ENCODE data around the gene ZNF532. TPM values are rescaled to one million over a fixed set of nuclear protein-coding genes. Genes with fewer than 3 reads are reported as not detected.
A peak's percentile ranks its signal among the peaks of the same experiment; 100 is the strongest.

The ZNF532 gene
- total RNA-seq, 1 experiment from 2014 or later: 13.5 TPM

DNA sequence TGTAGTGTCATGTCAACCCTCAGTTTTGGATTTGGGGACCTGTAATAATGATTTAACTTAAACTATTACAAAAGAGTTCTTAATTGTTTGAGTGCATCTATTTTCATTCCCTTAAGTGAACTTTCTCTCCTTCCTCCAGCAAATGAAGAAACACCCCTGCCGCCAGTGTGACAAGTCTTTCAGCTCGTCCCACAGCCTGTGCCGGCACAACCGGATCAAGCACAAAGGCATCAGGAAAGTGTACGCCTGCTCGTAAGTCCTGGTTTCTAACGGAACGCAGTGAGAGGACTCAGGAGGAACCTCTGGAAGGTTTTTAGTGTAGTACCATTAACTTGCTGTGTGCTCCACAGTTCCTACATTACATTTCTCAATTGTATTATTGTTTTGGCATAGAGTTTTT is 114.2 kb downstream of the ZNF532 start:
- no peak for DNase-seq (ENCODE audit: low spot score)

DNA sequence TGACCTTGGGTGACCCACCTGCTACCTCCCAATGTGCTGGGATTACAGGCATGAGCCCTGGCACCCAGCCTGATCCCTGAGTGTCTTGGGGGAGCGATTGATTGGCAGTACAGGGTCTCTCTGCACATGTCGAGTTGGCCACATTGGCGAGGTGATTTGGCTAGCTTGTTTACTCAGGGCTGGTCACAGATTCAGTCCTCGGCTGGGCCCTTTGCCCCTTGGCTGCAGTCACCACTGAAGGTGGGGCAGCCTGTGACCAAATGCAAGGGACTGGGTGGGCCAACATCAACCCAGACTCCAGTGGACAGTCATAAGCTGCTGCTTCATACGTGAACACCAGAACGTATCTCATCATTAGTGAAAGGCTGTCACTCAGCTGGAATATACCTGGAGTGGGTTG is 114.9 kb downstream of the ZNF532 start:
- no peak for DNase-seq (ENCODE audit: low spot score)

DNA sequence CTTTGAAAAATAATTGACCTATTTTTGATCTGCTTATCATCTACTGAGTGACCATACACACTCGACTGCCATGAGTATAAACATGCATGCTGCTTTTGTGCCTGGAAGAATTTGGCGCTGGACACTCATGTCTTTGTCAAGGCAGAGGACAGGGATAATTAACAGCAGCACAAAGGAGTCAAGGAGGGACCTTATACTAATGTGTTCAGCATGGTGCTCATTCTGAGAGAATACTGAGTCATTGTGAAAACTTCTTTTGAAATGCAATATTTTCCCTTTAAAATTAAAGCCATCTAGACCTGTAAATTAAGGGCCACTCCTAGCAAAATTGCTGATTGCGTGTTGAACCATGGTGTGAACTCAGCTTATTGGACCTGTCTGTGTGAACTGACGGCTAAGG is 116.3 kb downstream of the ZNF532 start:
- DNase-seq (ENCODE audit: low spot score): no peak

DNA sequence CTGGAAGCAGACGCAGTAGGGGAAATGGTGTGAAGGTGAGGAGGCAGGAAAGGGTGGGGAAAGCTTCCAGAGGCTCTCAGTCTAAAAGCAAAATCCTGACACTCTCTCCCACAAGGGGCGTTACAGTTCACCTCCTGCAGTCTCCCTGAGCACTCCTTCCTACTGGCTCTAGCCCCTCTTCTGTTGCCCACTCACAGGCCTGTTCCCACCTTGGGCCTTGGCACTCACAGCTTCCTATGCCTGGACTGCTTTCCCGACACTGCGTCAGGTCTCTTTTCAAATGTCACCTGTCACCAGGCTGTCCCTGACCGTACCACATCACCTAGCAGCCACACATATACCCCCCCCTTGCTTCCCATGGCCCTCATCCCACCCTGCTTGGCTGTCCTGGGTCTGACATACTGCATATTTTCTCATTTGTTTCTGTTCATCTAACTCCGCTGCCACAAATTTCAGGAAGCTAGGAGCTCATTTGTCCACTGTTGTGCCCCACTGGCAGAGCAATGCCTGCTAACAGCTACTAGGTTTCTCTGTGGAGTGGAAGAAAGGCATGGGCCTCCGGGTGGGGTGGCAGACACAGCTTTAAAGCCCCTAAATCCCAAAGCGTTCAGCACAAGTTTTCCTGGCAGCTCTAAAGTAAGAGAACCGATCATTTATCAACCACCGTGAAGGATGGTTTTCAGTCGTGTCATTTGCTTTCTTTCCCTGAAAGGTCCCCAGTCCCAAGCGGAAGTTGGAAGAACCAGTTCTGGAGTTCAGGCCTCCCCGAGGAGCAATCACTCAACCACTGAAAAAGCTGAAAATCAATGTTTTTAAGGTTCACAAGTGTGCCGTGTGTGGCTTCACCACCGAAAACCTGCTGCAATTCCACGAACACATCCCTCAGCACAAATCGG is 118.8 kb downstream of the ZNF532 start:
- DNase-seq (ENCODE audit: low spot score): no peak

DNA sequence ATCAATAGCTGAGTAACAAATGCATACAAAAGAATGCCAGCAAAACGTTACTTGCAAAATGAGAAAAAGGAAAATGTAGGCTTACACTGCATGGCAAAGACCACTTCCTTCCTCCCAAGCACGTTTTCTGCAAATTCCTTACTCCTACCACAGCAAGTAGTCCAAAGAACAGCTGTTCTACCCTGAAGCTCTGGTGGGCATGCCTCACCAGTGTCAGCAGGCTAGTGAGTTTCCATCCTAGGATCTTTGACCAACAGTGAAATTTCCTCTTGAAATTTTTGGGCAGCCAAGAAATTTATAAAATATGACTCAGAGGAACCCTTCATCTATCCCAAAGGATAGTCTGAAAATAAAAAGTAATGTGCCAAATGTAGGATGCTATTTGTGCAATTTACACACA is 123.9 kb downstream of the ZNF532 start:
- DNase-seq (ENCODE audit: low spot score): no peak

DNA sequence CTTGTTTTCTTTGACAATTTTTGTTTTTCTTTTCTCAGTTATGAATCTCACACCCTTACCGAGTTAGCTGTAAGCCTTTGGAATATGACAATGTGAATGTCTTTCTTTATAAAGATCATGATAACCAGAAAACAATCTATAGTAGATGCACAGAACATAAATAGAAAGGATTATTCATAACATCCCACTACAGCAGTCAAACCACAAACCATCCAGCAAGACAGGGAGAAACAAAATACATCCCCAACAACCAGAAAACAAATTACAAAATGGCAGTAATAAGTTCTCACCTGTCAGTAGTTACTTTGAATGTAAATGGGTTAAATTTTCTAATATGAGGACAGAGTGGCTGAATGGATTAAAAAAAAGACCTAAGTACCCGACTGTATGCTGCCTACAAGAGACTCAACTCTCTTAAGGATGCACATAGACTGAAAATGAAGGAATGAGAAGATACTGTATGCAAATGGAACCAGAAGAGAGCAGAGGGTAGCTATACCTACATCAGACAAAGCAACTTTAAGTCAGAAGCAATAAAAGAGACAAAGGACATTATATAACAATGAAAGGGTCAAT is 124.6 kb downstream of the ZNF532 start:
- no peak for DNase-seq (ENCODE audit: low spot score)

DNA sequence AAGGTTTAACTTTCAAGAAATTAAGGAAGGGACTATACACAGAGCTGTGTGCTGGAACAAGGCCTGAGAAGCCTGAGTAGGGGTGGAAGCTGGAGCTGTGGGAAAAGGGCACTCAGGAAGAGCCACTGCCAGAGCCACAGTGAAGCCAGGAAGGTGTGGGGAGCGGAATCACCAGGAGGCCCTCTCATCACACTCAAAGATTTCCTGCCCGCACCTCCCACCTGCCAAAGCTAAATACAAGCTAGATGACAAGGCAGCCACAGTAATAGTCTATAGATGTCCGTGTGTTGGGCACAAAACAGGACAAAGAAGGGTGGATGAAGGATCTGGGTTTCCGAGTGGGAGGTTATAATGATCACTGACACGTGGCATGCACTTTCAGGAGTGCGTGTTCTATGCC is 126.0 kb downstream of the ZNF532 start:
- peak; percentile 16 for DNase-seq (ENCODE audit: low spot score)

DNA sequence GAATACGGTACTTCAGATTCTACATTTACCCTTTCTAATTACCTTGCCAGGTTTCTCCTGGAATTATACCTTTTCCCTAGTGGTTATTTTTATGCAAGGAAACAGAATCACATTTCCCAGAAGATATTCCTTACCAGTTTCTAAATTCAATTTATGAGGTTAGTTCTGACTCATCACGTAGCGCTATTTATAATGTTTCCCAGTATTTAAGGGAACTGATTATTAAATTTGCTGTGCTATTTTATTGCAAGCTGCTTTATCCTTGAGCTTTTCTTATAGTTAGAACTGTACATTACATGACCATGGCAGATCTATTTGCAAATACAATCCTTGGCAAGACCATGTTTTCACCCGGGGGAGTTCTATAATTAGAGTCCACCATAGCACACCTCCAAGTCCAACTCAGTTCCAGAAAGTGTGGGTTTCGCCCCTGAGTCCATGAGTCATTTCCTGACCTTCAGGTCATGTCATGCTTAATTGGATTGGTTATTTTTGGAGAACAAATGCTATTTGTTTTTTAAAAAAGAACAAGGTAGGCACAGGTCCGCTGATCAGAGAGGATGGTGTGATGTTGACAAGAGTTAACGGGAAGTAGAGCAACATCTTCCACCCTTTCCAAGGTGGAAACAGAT is 126.6 kb downstream of the ZNF532 start:
- peak; percentile 52 for DNase-seq (ENCODE audit: low spot score)

DNA sequence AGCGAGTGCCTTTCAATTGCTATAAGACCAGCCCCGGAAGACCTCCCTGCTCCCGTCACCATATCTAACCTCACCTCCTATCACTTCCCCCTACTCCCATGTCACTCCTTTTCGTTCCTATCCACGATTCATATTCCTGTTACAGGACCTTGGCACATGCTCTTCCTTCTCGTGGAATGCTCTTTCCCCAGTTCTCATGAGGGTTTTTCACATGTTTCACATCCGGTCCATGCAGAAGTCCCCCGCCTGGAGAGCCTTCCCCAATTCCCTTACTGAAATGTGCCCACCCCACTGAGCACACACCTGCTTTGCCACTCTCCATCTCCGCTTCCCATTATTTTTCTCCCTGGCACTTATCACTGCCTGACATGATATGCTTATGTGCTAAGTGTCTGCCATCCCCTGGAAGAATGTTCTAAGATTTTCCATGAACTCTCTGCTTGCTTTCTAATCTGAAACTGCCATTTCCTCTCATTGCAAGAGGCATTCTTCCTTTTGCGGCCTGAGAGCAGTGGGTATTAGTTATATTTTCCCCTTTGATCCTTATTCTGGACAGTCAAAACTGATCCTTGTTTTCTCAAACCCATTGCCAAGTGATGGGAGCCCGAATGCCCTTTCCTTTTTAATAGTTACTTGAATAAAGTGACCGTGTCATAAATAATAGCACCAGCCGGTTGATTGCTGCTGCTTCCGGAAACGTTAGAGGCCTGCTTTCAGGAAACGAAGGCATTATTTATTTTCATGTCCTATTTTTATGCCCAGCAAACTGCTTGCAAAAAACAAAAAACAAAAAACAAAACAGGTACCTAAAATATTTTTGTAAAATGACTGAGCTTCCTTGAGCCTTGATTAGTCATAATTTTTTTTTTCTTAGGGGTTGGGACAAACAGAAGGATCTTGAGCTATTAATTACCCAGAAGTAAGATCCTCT is 127.9 kb downstream of the ZNF532 start:
- peak; percentile 16 for DNase-seq (ENCODE audit: low spot score)

DNA sequence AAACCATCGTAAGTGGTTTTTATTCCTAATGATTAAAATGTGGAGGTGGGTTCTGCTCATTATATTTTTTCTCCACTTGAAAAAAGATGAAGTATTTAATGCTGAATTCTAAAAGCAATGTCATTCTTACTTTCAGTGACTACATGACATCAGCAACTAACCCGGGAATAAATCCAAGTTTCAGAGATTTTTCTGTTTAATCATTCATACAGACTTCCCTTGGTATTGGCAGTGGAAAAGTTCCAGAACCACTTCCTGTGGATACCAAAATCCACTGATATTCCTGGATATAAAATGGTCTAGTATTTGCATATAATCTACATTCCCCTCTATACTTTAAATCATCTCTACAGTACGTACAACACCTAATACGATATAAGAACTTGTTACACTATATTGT is 128.6 kb downstream of the ZNF532 start:
- peak; percentile 87 for DNase-seq (ENCODE audit: low spot score)

DNA sequence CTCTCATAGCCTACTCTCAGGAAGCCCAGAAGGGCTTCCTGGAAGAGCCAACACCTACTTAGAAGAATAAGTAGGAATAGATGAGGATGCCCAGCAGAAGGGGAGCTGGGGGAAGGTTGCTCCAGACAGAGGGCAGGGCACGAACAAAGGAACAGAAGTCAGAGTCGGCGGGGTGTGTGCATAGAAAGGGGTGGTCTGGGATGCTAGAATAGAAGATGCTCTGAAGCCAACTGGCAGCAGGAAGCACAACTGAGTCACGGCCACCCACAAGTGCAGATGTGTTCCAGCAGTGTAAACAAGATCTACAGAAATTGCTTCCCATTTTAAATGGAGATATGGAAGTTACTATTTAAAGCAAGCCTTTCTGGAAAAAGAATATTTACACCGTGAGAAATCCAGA is 131.0 kb downstream of the ZNF532 start:
- DNase-seq (ENCODE audit: low spot score): no peak

DNA sequence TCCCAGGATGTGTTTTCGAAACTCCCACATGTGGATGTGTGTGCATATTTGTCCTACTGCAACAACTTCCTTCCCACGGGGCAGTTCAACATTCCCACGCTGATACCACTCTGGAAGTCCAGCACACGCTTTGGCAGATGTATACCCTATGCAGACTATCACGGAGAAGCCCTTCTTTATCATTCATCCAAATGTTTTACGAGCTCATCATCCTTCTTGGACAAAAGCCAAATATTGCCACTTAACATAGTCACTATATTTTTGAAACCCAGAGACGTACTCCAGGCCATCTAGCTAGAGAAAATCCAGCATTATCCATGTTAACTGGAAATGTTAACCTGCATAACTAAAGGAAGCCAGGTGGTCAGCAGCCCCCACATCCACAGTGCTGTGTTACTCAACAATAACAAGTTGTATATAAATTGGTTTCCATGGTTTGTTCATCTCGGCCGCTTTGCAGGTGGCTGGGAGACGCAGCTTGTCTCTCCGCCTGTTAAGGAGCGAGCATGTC is 131.5 kb downstream of the ZNF532 start:
- peak; percentile 47 for DNase-seq (ENCODE audit: low spot score)

DNA sequence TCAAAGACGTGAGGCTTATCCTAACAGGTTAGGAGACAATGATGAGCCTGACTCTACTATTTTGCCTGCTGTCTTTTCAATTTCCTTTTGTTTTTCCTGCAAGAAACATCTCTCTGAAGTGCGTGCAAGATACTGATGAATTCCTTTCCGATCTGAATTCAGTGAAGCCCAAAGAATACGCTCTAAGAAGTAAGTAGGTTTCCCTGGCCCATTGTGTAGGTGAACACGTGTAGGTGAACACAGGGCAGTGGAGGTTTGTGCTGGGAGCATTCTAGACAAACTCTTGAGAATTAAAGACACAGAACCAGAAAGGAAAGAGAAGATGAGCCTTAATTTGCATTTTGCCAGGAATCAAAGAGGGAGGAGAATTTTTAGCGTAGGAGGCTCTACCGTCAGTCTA is 132.0 kb downstream of the ZNF532 start:
- DNase-seq (ENCODE audit: low spot score): no peak

DNA sequence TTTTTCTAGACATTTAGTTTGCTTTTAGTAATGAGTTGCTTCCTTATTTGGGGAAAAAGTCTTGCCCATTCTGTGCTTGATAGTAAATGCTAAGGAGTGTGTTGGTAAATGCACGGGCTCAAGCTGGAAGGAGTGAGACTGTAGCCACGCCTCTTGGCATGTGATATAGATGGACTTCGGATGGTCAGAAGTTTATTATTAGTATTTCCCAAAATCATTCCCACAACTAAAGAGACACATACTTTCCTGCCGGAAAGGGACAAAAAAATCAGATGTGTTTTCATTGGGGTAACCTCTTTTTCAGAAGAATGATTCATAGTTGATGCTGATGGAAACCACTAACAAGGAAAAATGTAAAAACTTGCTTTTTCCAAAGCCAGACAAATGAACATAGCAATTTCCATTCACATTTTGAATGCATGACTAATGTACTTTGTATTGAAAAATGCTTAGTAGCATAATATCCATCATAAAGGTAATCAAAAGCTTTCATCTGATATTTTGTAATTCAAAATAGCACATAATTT is 133.2 kb downstream of the ZNF532 start:
- DNase-seq (ENCODE audit: low spot score): peak; percentile 55

DNA sequence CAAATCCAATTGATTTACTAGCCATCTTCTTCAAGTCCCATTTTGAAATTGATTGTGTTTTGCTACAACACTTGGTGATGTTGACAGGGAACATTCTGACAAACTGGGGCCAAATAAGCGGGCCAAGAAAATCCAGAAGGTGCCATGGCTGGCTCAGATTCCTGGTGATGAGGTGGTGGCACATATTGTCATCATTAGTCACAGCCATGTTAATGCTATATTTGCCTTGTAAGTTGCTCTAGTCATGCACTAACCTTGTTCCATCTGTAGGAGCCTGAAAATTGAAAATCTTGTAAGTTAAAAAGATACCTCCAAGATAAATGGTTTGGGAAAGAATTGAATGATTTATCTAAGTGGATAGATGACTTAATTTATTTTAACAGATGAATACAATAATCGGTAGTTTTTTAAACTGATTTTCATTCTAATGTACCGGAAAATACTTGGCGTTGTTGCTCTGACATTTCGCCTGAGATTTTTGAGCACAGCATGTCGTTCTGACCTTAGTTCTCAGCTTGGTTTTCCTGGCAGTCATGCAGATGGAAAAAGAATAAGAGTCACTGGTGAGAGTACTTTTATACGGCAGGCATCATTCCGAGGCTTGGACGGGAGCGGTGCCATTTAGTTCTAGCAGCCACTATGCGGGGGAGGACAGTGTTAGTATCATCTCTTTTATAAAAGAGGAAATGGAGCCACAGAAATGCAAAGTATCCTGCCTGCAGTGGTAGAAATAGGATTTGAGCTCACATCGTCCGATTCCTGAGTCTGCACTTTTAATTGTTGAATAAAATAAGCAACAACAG is 133.9 kb downstream of the ZNF532 start:
- DNase-seq (ENCODE audit: low spot score): peak; percentile 56

DNA sequence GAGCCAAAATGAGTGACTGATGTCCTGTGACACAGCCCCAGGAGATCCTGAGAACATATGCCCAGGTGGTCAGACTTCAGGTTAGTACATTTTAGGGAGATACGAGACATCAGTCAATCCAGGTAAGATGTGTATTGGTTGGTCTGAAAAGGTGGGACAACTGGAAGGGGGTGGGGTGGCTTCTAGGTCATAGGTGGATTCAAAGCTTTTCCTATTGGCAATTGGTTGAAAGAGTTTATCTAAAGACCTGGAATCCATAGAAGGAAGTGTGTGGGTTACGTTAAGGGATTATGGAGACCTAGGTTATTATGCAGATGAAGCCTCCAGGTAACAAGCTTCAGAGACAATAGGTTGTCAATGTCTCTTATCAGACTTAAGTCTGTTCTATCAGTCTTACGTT is 136.5 kb downstream of the ZNF532 start:
- DNase-seq (ENCODE audit: low spot score): no peak

DNA sequence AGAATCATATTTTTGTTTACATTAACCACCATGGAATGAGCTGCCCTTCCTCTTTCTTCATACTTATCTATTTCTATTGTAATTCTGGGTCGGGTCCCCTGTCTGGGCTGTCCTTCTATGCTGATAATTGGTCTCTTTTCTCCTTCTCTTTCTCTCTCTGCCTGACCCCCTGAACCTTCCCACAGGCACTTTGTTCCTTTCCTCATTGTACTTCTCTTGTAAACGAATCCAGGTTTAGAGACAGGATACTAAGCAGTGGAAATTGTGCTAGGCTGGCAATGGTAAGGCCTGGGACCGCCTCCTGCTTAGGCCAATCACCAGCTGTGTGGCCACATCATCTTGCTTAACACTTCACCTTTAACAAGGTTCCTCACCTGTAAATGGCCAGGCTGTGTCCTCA is 137.0 kb downstream of the ZNF532 start:
- no peak for DNase-seq (ENCODE audit: low spot score)

DNA sequence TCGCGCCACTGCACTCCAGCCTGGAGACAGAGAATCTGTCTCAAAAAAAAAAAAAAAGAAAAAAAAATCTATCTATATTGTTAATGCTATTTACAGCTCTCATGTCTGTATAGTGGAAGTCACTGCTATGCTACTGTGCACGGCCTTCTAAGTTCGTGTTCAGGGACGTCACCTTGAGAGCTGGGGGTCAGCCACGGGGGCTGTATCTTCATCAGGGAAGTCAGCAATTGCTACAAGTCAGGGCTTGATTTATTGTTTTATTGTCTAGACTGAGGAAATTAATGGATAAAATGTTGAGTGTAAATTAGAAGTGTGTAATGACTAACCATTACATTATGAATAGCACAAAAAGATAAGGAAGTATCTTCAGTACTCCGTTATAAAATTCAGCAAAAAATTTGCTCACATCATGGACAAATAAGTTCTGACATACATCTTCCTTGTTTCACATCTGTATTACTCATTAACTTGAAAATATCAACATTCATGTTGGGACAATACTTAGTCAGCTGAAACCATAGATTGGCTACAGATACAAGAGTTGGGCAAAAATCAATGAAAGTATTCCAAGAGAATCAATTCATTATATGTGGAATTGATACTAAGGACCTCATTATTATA is 138.4 kb downstream of the ZNF532 start:
- no peak for DNase-seq (ENCODE audit: low spot score)

DNA sequence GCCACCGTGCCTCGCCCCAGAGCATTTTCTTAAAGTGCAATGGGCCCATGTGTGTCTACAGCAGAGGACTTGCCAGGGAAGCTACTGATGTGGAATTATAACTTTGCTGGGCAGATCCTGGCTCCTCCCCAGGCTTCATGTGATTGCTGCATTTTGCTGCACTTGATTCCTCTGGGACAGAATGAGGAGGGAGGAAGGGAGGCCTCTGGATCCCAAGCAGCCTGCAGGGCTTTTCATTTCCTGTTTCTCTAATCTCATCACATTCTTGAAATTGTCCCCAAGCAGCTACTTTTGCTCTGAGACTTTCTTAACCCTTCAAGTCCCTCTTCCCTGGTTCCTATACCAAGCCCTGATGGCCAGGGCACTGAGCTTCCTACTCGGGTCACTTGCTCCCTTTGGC is 140.6 kb downstream of the ZNF532 start:
- DNase-seq (ENCODE audit: low spot score): peak; percentile 81

DNA sequence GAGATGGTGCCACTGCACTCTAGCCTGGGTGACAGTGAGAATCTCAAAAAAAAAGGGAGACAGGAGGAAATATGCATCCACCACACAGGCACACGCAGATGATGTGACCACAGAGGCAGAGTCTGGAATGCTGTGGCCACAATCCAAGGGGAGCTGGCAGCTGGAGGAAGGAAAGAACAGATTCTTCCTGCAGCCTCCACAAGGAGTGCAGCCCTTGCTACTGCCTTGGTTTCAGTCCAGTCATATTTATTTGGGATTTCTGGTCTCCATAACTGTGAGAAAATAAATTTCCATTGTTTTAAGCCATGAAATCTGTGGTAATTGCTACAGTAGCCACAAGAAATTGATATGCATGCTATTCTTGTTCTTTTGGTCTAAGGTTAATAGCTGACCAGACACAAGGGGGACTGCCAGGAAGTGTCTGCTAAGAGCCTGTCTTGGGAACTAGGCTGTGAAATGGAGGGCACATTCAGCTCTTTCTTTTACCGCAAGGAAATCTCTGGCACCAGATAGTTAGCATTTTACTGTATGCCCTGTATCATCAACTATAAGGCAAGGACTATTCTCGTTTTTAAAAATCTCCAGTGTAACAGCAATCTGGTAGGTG is 141.9 kb downstream of the ZNF532 start:
- peak; percentile 5 for DNase-seq (ENCODE audit: low spot score)
